DND-41 (cell line): ENCODE data around the gene PDZD8.

Source experiments
- ATAC-seq: fragments of 200-7000 bp; cut with Tn5 transposase; 3 replicates; pipeline ENCODE4 v1.9.1; 2021; ENCODE audit warnings: low read depth; ENCODE audit not compliant: insufficient read depth
- DNase-seq: peaks from one replicate; pipeline ENCODE4 v3.0.0-alpha.2; 2020
- H2AFZ ChIP-seq: 2 replicates; pipeline ENCODE4 v1.6.0; 2012; ENCODE audit warnings: low read depth, low read length
- H3K27ac ChIP-seq: 2 replicates; pipeline ENCODE4 v1.5.1; 2012; ENCODE audit warnings: low read length, inconsistent platforms
- H3K27me3 ChIP-seq: fragments of 200-600 bp; sonication (generic); 2 replicates; pipeline ENCODE4 v1.6.0; 2012; ENCODE audit warnings: low read length, mild to moderate bottlenecking, inconsistent platforms; ENCODE audit not compliant: insufficient read depth, poor library complexity
- H3K36me3 ChIP-seq: 2 replicates; pipeline ENCODE4 v1.5.1; 2012; ENCODE audit warnings: low read length, inconsistent platforms; ENCODE audit not compliant: insufficient read depth
- H3K4me1 ChIP-seq: 2 replicates; pipeline ENCODE4 v1.5.1; 2012; ENCODE audit warnings: mild to moderate bottlenecking, low read length; ENCODE audit not compliant: insufficient read depth
- H3K4me2 ChIP-seq: 2 replicates; pipeline ENCODE4 v1.6.0; 2012; ENCODE audit warnings: mild to moderate bottlenecking, moderate library complexity, low read length, inconsistent platforms; ENCODE audit not compliant: insufficient read depth
- H3K4me3 ChIP-seq, 2 experiments: fragments of 200-600 bp in 1 of 2; shearing (Covaris generic) in 1 of 2; 2 replicates each; pipeline ENCODE4 v1.5.1; 2012 to 2016; ENCODE audit warnings: inconsistent platforms in 2 of 2, low read length in 2 of 2, mild to moderate bottlenecking in 2 of 2, low read depth in 1 of 2, moderate library complexity in 1 of 2
- H3K79me2 ChIP-seq: 2 replicates; pipeline ENCODE4 v1.6.0; 2012; ENCODE audit warnings: low read length, inconsistent platforms; ENCODE audit not compliant: insufficient read depth
- H3K9ac ChIP-seq: 2 replicates; pipeline ENCODE4 v1.6.0; 2012; ENCODE audit warnings: low read depth, mild to moderate bottlenecking, inconsistent platforms, low read length, moderate library complexity
- H3K9me3 ChIP-seq: 2 replicates; pipeline ENCODE4 v1.5.1; 2012; ENCODE audit warnings: low read length, moderate library complexity, mild to moderate bottlenecking, inconsistent platforms; ENCODE audit not compliant: insufficient read depth, severe bottlenecking
- H4K20me1 ChIP-seq: 2 replicates; pipeline ENCODE4 v1.6.0; 2012; ENCODE audit warnings: low read length; ENCODE audit not compliant: insufficient read depth
- CTCF ChIP-seq: IDR thresholded peaks from 2 replicates; pipeline ENCODE4 v1.5.1; 2012; ENCODE audit warnings: borderline replicate concordance, low read length, moderate library complexity, mild to moderate bottlenecking; ENCODE audit not compliant: poor library complexity, severe bottlenecking; ENCODE audit errors: extremely low read depth
- EZH2 ChIP-seq: IDR thresholded peaks from 3 replicates; pipeline ENCODE4 v1.6.1; 2012; ENCODE audit warnings: borderline replicate concordance, low read depth, mild to moderate bottlenecking, moderate library complexity, low read length, inconsistent platforms; ENCODE audit not compliant: severe bottlenecking

Gene PDZD8

GRCh38 chr10:117342641-117343040 is 32.6 kb downstream of the PDZD8 start:
- Histone ChIP-seq H3K9ac (no peak overlapping the region), H3K4me1 (0 out of 2 replicates have a peak, but pooled peaks cover 2% of the 10 kb centered on the region), H3K27ac (no peak overlapping the region), H3K9me3 (no peaks in the 10 kb centered on the region), H3K4me2 (no peak overlapping the region), H3K79me2 (peaks cover 70% of the 10 kb centered on the region), H3K4me3 (no peak overlapping the region), H4K20me1 (peaks cover 42% of the 10 kb centered on the region; the same call in 1 of the 2 replicates), H3K27me3 (no peaks in the 10 kb centered on the region), H3K36me3 (peaks cover 26% of the 10 kb centered on the region; the same call in 1 of the 2 replicates), H2AFZ (no peak overlapping the region)
- no peak for ATAC-seq
- no peak for TF ChIP-seq EZH2
- DNase-seq, result no peak

GRCh38 chr10:117341061-117341460 is 34.2 kb downstream of the PDZD8 start:
- TF ChIP-seq CTCF (no peak), EZH2 (no peak)
- Histone ChIP-seq H3K4me3 (no peak overlapping the region), H3K27me3 (no peaks in the 10 kb centered on the region), H3K9ac (no peak overlapping the region), H3K4me1 (0 out of 2 replicates have a peak, but pooled peaks cover 2% of the 10 kb centered on the region), H2AFZ (no peak overlapping the region), H3K4me2 (no peak overlapping the region), H3K36me3 (peaks cover 39% of the 10 kb centered on the region; the same call in 1 of the 2 replicates), H3K27ac (no peak overlapping the region), H3K79me2 (peaks cover 55% of the 10 kb centered on the region), H3K9me3 (no peaks in the 10 kb centered on the region), H4K20me1 (peaks cover 29% of the 10 kb centered on the region; the same call in 1 of the 2 replicates)
- ATAC-seq (no peak), DNase-seq (no peak)

- ATAC-seq (no peak), DNase-seq (no peak)
- peaks cover 22% of the 10 kb centered on the region; the same call in 1 of the 2 replicates for H4K20me1 ChIP-seq
- TF ChIP-seq EZH2 (no peak), CTCF (no peak)
- no peak overlapping the region for H3K4me2 ChIP-seq
- H3K9ac ChIP-seq, result no peak overlapping the region
- H3K79me2 ChIP-seq, result peaks cover 53% of the 10 kb centered on the region
- no peaks in the 10 kb centered on the region for H3K9me3 ChIP-seq
- H3K36me3 ChIP-seq, result peaks cover 40% of the 10 kb centered on the region; the same call in 1 of the 2 replicates
- H3K4me3 ChIP-seq, result no peak overlapping the region
- no peaks in the 10 kb centered on the region for H3K27me3 ChIP-seq
- 0 out of 2 replicates have a peak, but pooled peaks cover 2% of the 10 kb centered on the region for H3K4me1 ChIP-seq
- no peak overlapping the region for H3K27ac ChIP-seq
- H2AFZ ChIP-seq, result no peak overlapping the region
These were observed 35.3 kb downstream of the PDZD8 start for GRCh38 chr10:117339979-117340378.

GRCh38 chr10:117339578-117339977 is 35.7 kb downstream of the PDZD8 start:
- Histone ChIP-seq H3K4me2 (no peak overlapping the region), H3K4me3 (no peak overlapping the region), H2AFZ (no peak overlapping the region), H3K4me1 (0 out of 2 replicates have a peak, but pooled peaks cover 2% of the 10 kb centered on the region), H3K36me3 (peaks cover 42% of the 10 kb centered on the region; the same call in 1 of the 2 replicates), H3K9ac (no peak overlapping the region), H3K79me2 (peaks cover 53% of the 10 kb centered on the region), H3K9me3 (no peaks in the 10 kb centered on the region), H3K27ac (no peak overlapping the region), H3K27me3 (no peaks in the 10 kb centered on the region), H4K20me1 (peaks cover 18% of the 10 kb centered on the region; the same call in 1 of the 2 replicates)
- DNase-seq (no peak), ATAC-seq (no peak)
- TF ChIP-seq CTCF (no peak), EZH2 (no peak)
